ENCODE results near the gene JPH4. TPM values are rescaled to one million over a fixed set of nuclear protein-coding genes. Genes with fewer than 3 reads are reported as not detected.
"Not testable (repeated sequence)": the region's sequence is repeated elsewhere in the genome, so short reads cannot be mapped to it uniquely, and the experiment has no call there.

Gene JPH4
- total RNA-seq, 2 experiments from 2014 or later, result not detected

DNA sequence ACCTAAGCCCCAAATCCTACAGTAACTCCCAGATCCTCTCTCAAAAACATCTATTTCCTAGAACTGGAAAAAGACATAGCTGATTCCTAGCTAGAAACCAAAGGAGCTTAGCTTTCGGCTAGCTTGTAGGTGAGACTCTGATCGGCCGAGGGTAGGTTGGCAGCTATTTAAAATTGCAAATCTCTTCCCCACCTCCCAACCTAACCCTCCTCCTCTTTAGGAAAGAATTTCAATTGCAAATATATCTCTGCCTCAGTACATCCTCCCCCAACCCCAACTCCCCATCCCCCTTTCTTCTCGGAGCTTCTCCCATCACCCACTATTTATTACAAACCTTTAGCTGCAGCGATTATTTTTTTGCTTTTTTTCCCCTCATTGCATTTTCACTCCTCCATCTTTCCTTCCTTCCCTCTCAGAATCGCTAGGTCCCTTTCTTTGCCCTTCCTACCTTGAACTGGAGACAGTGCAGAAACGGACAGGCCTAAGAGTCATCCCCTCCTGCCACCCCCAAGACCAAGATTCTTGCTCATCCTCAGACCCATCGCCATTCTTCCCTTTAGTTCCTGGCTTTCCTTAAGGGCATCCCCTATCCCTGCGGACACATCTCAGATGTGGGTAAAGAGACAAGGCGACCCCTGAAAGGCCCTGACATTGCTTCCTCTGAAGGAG is 40.4 kb downstream of the JPH4 start:
- Histone ChIP-seq H2AFZ (ENCODE audit: low read length) (no peak overlapping the region), H3K27ac (ENCODE audit: low read depth, low read length, poor library complexity, severe bottlenecking) (no peak overlapping the region), H4K20me1 (ENCODE audit: insufficient read depth, low read length) (no peaks in the 10 kb centered on the region), H3K9me3 (ENCODE audit: low read length) (no peaks in the 10 kb centered on the region), H3K36me3 (ENCODE audit: insufficient read depth, low read length) (no peaks in the 10 kb centered on the region), H3K4me3 (ENCODE audit: low read depth, low read length, poor library complexity, severe bottlenecking) (no peak overlapping the region), H3K9me2 (ENCODE audit: insufficient read depth, low read length) (no peaks in the 10 kb centered on the region), H3K4me1 (ENCODE audit: insufficient read depth, low read length, poor library complexity, severe bottlenecking) (no peaks in the 10 kb centered on the region), H3K79me2 (ENCODE audit: insufficient read depth, low read depth, low read length) (no peaks in the 10 kb centered on the region), H3K4me2 (ENCODE audit: low read length) (no peak overlapping the region)
- POLR2A ChIA-PET, result interaction anchor here (0.6 to 0.9 kb wide), 2 partner anchors 9 to 70 kb away, joined by 3 to 6 read pairs; no protein-coding TSS in a partner anchor
- DNase-seq (ENCODE audit: low spot score), result no peak
- no peak for TF ChIP-seq EZH2phosphoT487 (IDR thresholded peaks at IDR 0.05; ENCODE audit: borderline replicate concordance, low read depth, low read length)
- TF ChIP-seq, protein P1, sequence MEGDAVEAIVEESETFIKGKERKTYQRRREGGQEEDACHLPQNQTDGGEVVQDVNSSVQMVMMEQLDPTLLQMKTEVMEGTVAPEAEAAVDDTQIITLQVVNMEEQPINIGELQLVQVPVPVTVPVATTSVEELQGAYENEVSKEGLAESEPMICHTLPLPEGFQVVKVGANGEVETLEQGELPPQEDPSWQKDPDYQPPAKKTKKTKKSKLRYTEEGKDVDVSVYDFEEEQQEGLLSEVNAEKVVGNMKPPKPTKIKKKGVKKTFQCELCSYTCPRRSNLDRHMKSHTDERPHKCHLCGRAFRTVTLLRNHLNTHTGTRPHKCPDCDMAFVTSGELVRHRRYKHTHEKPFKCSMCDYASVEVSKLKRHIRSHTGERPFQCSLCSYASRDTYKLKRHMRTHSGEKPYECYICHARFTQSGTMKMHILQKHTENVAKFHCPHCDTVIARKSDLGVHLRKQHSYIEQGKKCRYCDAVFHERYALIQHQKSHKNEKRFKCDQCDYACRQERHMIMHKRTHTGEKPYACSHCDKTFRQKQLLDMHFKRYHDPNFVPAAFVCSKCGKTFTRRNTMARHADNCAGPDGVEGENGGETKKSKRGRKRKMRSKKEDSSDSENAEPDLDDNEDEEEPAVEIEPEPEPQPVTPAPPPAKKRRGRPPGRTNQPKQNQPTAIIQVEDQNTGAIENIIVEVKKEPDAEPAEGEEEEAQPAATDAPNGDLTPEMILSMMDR (conservative IDR thresholded peaks at IDR 0.05; ENCODE audit: low read length), result no peak
- intact Hi-C loops (cut with micrococcal nuclease; ENCODE audit: unreplicated experiment), result loop anchor here (2.0 kb wide), 1 partner anchor 55 kb away; no protein-coding TSS in a partner anchor
- no TSS peak for BruUV-seq (replicated peaks)
- CTCF ChIA-PET (ENCODE audit: unreplicated experiment), result interaction anchor here (0.6 kb wide), 2 partner anchors 57 to 61 kb away, joined by 3 read pairs; no protein-coding TSS in a partner anchor

DNA sequence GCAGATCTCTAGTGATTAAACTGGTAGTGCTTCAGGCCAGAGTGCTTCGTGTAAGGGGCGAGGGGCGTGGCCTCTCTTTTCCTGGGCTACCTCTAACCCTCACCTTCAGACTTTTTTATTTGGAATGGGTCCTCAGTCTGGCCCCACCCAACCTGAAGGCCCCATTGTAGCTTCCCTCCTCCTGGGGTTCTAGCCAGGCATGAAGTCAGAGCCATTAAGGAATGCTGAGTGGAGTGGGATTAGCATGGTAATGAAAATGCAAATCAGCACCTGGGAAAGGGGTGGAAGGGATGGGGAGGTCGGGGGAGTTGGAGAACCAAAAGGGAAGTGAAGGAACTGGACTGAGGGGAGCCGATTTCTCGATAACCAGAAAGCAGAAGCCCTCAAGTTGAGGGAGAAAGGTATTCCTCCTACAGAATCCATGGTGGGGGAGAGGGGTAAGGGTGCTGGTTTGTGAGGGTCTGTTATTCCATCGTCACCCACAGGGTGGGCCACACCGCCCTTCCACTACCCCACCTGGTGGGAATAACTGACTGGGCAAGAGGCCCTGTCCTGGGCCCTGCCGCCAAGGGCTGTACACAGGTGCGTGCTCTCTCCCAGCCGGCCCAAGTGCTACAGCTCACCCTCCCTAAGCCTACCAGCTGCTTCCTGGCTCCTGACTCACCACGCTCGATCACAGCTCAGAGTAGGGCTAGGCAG is 41.1 kb downstream of the JPH4 start:
- TF ChIP-seq EZH2phosphoT487 (IDR thresholded peaks at IDR 0.05; ENCODE audit: borderline replicate concordance, low read depth, low read length), result no peak
- TF ChIP-seq, protein P1 (conservative IDR thresholded peaks at IDR 0.05; ENCODE audit: low read length), result no peak
- H3K9me3 ChIP-seq (ENCODE audit: low read length), result no peaks in the 10 kb centered on the region
- H2AFZ ChIP-seq (ENCODE audit: low read length), result no peak overlapping the region
- no peaks in the 10 kb centered on the region for H3K36me3 ChIP-seq (ENCODE audit: insufficient read depth, low read length)
- H3K4me3 ChIP-seq (ENCODE audit: low read depth, low read length, poor library complexity, severe bottlenecking), result no peak overlapping the region
- H4K20me1 ChIP-seq (ENCODE audit: insufficient read depth, low read length), result no peaks in the 10 kb centered on the region
- no peak overlapping the region for H3K27ac ChIP-seq (ENCODE audit: low read depth, low read length, poor library complexity, severe bottlenecking)
- H3K9me2 ChIP-seq (ENCODE audit: insufficient read depth, low read length), result no peaks in the 10 kb centered on the region
- ChIA-PET CTCF (ENCODE audit: unreplicated experiment) (interaction anchor here (0.6 kb wide), 2 partner anchors 56 to 60 kb away, joined by 3 read pairs; no protein-coding TSS in a partner anchor), POLR2A (interaction anchor here (0.9 to 1.5 kb wide), 2 partner anchors 9 to 12 kb away, joined by 3 read pairs; no protein-coding TSS in a partner anchor)
- no TSS peak for BruUV-seq (replicated peaks)
- H3K4me2 ChIP-seq (ENCODE audit: low read length), result no peak overlapping the region
- H3K79me2 ChIP-seq (ENCODE audit: insufficient read depth, low read depth, low read length), result no peaks in the 10 kb centered on the region
- DNase-seq (ENCODE audit: low spot score), result peak; percentile 9
- intact Hi-C loops (cut with micrococcal nuclease; ENCODE audit: unreplicated experiment), result loop anchor here (2.0 kb wide), 1 partner anchor 55 kb away; no protein-coding TSS in a partner anchor
- H3K4me1 ChIP-seq (ENCODE audit: insufficient read depth, low read length, poor library complexity, severe bottlenecking), result no peaks in the 10 kb centered on the region

DNA sequence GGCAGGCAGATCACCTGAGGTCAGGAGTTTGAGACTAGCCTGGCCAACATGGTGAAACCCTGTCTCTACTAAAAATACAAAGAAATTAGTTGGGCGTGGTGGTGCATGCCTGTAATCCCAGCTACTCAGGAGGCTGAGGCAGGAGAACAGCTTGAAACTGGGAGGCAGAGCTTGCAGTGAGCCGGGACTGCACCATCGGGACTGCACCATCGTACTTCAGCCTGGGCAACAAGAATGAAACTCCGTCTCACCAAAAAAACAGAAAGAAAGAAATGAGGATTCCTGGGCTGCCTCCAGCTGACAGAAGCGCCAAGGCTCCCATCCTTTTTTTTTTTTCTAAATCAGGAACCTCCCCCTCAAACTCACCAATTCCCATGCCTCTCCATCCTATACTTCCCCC is 41.7 kb downstream of the JPH4 start:
- H3K4me2 ChIP-seq (ENCODE audit: low read length); H2AFZ ChIP-seq (ENCODE audit: low read length); H3K79me2 ChIP-seq (ENCODE audit: insufficient read depth, low read depth, low read length); H3K27ac ChIP-seq (ENCODE audit: low read depth, low read length, poor library complexity, severe bottlenecking); H3K9me3 ChIP-seq (ENCODE audit: low read length); H3K4me1 ChIP-seq (ENCODE audit: insufficient read depth, low read length, poor library complexity, severe bottlenecking); CTCF ChIA-PET (ENCODE audit: unreplicated experiment); H3K9me2 ChIP-seq (ENCODE audit: insufficient read depth, low read length); DNase-seq (ENCODE audit: low spot score); H3K4me3 ChIP-seq (ENCODE audit: low read depth, low read length, poor library complexity, severe bottlenecking); H4K20me1 ChIP-seq (ENCODE audit: insufficient read depth, low read length); H3K36me3 ChIP-seq (ENCODE audit: insufficient read depth, low read length); BruUV-seq (replicated peaks); intact Hi-C loops (cut with micrococcal nuclease; ENCODE audit: unreplicated experiment): not testable (repeated sequence)
- POLR2A ChIA-PET, result interaction anchor here (1.2 to 1.5 kb wide), 2 partner anchors 13 to 259 kb away, joined by 3 to 5 read pairs; no protein-coding TSS in a partner anchor

Data from OCI-LY7 (cell line).